H1 (cell line): ENCODE data around the gene SMARCE1. TPM values are rescaled to one million over a fixed set of nuclear protein-coding genes. Genes with fewer than 3 reads are reported as not detected.

Experiments used
- CTCF ChIA-PET: fragments of 300-600 bp; sonication (Branson Sonifier 250); formaldehyde crosslinking; loops from one replicate; lab custom pipeline; 2021; ENCODE audit not compliant: partially characterized antibody; lab: Charles Lee
- POLR2A ChIA-PET: fragments of 300-600 bp; sonication (Branson Sonifier 250); formaldehyde crosslinking; loops from one replicate; lab custom pipeline; 2021; ENCODE audit warnings: inconsistent platforms; ENCODE audit not compliant: partially characterized antibody; lab: Charles Lee
- DNase-seq, 2 experiments: peaks; one replicate each; pipeline versions ENCODE4 v3.0.0 to v3.0.0-alpha.2; 2010 to 2022; ENCODE audit warnings: low spot score in 2 of 2, low read depth in 1 of 2, mixed read lengths in 1 of 2
- FAIRE-seq: peaks from 2 replicates; lab custom pipeline; 2011; peaks lifted over from hg19 to GRCh38; lab: Jason Lieb, UNC
- H2AFZ ChIP-seq: 2 replicates; pipeline ENCODE4 v1.8.1; 2012; ENCODE audit warnings: low read length, inconsistent platforms
- H2AK5ac ChIP-seq: 2 replicates; pipeline ENCODE4 v1.6.1; 2013; ENCODE audit warnings: low read depth, low read length
- H2BK120ac ChIP-seq: replicated peaks from 2 replicates; pipeline ENCODE3; 2013; ENCODE audit warnings: low read depth, low read length, inconsistent platforms
- H2BK12ac ChIP-seq: 2 replicates; pipeline ENCODE4 v1.6.1; 2013; ENCODE audit warnings: low read depth, low read length
- H2BK15ac ChIP-seq: 2 replicates; pipeline ENCODE4 v1.6.1; 2013; ENCODE audit warnings: low read length
- H2BK20ac ChIP-seq: 2 replicates; pipeline ENCODE4 v1.6.1; 2013; ENCODE audit warnings: low read length
- H2BK5ac ChIP-seq: 2 replicates; pipeline ENCODE4 v1.6.1; 2013; ENCODE audit warnings: low read depth, low read length
- H3K14ac ChIP-seq: 2 replicates; pipeline ENCODE4 v1.6.1; 2013; ENCODE audit warnings: inconsistent platforms; ENCODE audit not compliant: insufficient read length
- H3K18ac ChIP-seq: 2 replicates; pipeline ENCODE4 v1.6.1; 2013; ENCODE audit warnings: low read length; ENCODE audit errors: extremely low read depth
- H3K23ac ChIP-seq: 2 replicates; pipeline ENCODE4 v1.6.1; 2013; ENCODE audit warnings: inconsistent platforms; ENCODE audit not compliant: insufficient read length
- H3K23me2 ChIP-seq: 2 replicates; pipeline ENCODE4 v1.6.1; 2013; ENCODE audit warnings: low read depth, low read length
- H3K27ac ChIP-seq: 2 replicates; pipeline ENCODE4 v1.6.1; 2011; ENCODE audit warnings: low read depth, low read length, inconsistent platforms
- H3K27me3 ChIP-seq, 4 experiments: replicated peaks in 1 of 4; 1 replicate in 1 of 4; 2 replicates in 3 of 4; pipeline versions ENCODE4 v1.6.1 to v1.8.1; 2011 to 2013; ENCODE audit warnings: low read length in 3 of 4, mild to moderate bottlenecking in 3 of 4, inconsistent platforms in 2 of 4, mixed read lengths in 2 of 4, moderate library complexity in 1 of 4; ENCODE audit not compliant: control insufficient read depth in 3 of 4, insufficient read depth in 3 of 4; ENCODE audit errors: extremely low read depth in 1 of 4
- H3K36me3 ChIP-seq, 4 experiments: 2 replicates each; pipeline versions ENCODE4 v1.6.1 to v1.8.1; 2011 to 2013; ENCODE audit warnings: mild to moderate bottlenecking in 4 of 4, low read length in 3 of 4, moderate library complexity in 2 of 4, control low read depth in 1 of 4, inconsistent platforms in 1 of 4; ENCODE audit not compliant: insufficient read depth in 4 of 4, control insufficient read depth in 2 of 4
- H3K4ac ChIP-seq: replicated peaks from 2 replicates; pipeline ENCODE3; 2013; ENCODE audit warnings: low read length, low read depth, mixed read lengths, inconsistent platforms; ENCODE audit not compliant: insufficient read length
- H3K4me1 ChIP-seq, 4 experiments: replicated peaks in 1 of 4; 1 replicate in 1 of 4; 2 replicates in 3 of 4; pipeline versions ENCODE4 v1.6.1 to v1.8.1; 2011 to 2013; ENCODE audit warnings: low read length in 3 of 4, inconsistent platforms in 2 of 4, mixed read lengths in 1 of 4; ENCODE audit not compliant: insufficient read depth in 4 of 4, control insufficient read depth in 3 of 4
- H3K4me2 ChIP-seq, 2 experiments: 2 replicates each; pipeline versions ENCODE4 v1.6.1 to v1.8.1; 2011 to 2013; ENCODE audit warnings: low read depth in 2 of 2, low read length in 2 of 2, control low read depth in 1 of 2, inconsistent platforms in 1 of 2, mild to moderate bottlenecking in 1 of 2; ENCODE audit not compliant: insufficient read depth in 1 of 2
- H3K4me3 ChIP-seq, 4 experiments: fragments of 200-600, 300-600 bp in 1 of 4; sonication (generic), shearing (Covaris generic), sonication (Bioruptor Twin) in 1 of 4; 2 replicates each; pipeline versions ENCODE4 v1.5.1 to v1.8.1; 2011 to 2016; ENCODE audit warnings: low read length in 4 of 4, low read depth in 3 of 4, control low read depth in 2 of 4, inconsistent platforms in 2 of 4, mild to moderate bottlenecking in 2 of 4, mixed read lengths in 1 of 4, moderate library complexity in 1 of 4; ENCODE audit not compliant: insufficient read depth in 2 of 4; ENCODE audit errors: extremely low read depth in 1 of 4
- H3K56ac ChIP-seq: replicated peaks from 2 replicates; pipeline ENCODE3; 2013; ENCODE audit warnings: low read depth, mild to moderate bottlenecking, mixed read lengths, low read length, inconsistent platforms; ENCODE audit not compliant: insufficient read length
- H3K79me1 ChIP-seq: 2 replicates; pipeline ENCODE4 v1.6.1; 2013; ENCODE audit warnings: low read depth, low read length, control low read depth
- H3K79me2 ChIP-seq, 2 experiments: 2 replicates each; pipeline versions ENCODE4 v1.6.1 to v1.8.1; 2012 to 2013; ENCODE audit warnings: low read length in 2 of 2, mild to moderate bottlenecking in 2 of 2, inconsistent platforms in 1 of 2; ENCODE audit not compliant: insufficient read depth in 2 of 2, control insufficient read depth in 1 of 2
- H3K9ac ChIP-seq, 4 experiments: replicated peaks in 1 of 4; 1 replicate in 1 of 4; 2 replicates in 3 of 4; pipeline versions ENCODE4 v1.6.1 to v1.8.1; 2011 to 2013; ENCODE audit warnings: low read depth in 3 of 4, low read length in 3 of 4, control low read depth in 2 of 4, mild to moderate bottlenecking in 2 of 4, moderate library complexity in 2 of 4, inconsistent platforms in 1 of 4; ENCODE audit errors: extremely low read depth in 1 of 4
- H3K9me3 ChIP-seq, 2 experiments: 2 replicates each; pipeline versions ENCODE4 v1.6.1 to v1.8.1; 2012 to 2013; ENCODE audit warnings: mild to moderate bottlenecking in 2 of 2, moderate library complexity in 2 of 2, control low read depth in 1 of 2, inconsistent platforms in 1 of 2, low read depth in 1 of 2, low read length in 1 of 2, mixed read lengths in 1 of 2; ENCODE audit not compliant: insufficient read depth in 2 of 2
- H4K20me1 ChIP-seq, 2 experiments: replicated peaks in 1 of 2; 2 replicates each; pipeline versions ENCODE3 to v1.8.1; 2011 to 2013; ENCODE audit warnings: inconsistent platforms in 2 of 2, low read length in 2 of 2, mild to moderate bottlenecking in 1 of 2; ENCODE audit not compliant: insufficient read depth in 2 of 2, control insufficient read depth in 1 of 2
- H4K5ac ChIP-seq: 2 replicates; pipeline ENCODE4 v1.6.1; 2013; ENCODE audit warnings: low read length, low read depth, mixed read lengths, inconsistent platforms; ENCODE audit not compliant: insufficient read length
- H4K8ac ChIP-seq: 2 replicates; pipeline ENCODE4 v1.8.0; 2013; ENCODE audit warnings: mild to moderate bottlenecking, moderate library complexity, low read length, inconsistent platforms; ENCODE audit not compliant: insufficient read depth; ENCODE audit errors: extremely low read depth
- H4K91ac ChIP-seq: replicated peaks from 2 replicates; pipeline ENCODE3; 2013; ENCODE audit warnings: low read length, mixed read lengths, inconsistent platforms; ENCODE audit not compliant: insufficient read length
- CBX5 ChIP-seq: fragments of 300-800, 300-1000 bp; sonication (generic); IDR thresholded peaks from 2 replicates; pipeline ENCODE4 v1.7.1; 2016; ENCODE audit warnings: antibody characterized with exemption, low read length, low read depth
- CHD2 ChIP-seq: IDR thresholded peaks from 2 replicates; pipeline ENCODE4 v1.6.1; 2012; ENCODE audit warnings: low read length, improper control_type of control experiment
- CREB1 ChIP-seq: IDR thresholded peaks from 2 replicates; pipeline ENCODE4 v1.6.1; 2012; ENCODE audit warnings: inconsistent platforms
- JUN ChIP-seq: IDR thresholded peaks from 2 replicates; pipeline ENCODE4 v1.6.1; 2011; ENCODE audit warnings: low read depth, mild to moderate bottlenecking, improper control_type of control experiment, low read length
- NANOG ChIP-seq: IDR thresholded peaks from 2 replicates; pipeline ENCODE4 v1.6.1; 2011; ENCODE audit warnings: low read length, low read depth, mild to moderate bottlenecking, inconsistent platforms; ENCODE audit not compliant: insufficient read depth, poor library complexity, severe bottlenecking
- WGBS, 2 experiments: shearing (Covaris generic) in 1 of 2; methylation state at CpG; one replicate each; pipeline versions ENCODE4 v1.1.6 to v1.1.7; 2013 to 2015; ENCODE audit warnings: low lambda C conversion rate in 2 of 2, mixed read lengths in 2 of 2, inconsistent platforms in 1 of 2, low coverage in 1 of 2, missing lambda C conversion rate in 1 of 2; ENCODE audit not compliant: insufficient replicate concordance in 2 of 2, insufficient coverage in 1 of 2, insufficient read length in 1 of 2; ENCODE audit errors: extremely low coverage in 1 of 2, missing lambda C conversion rate in 1 of 2; 5-methylcytosine and 5-hydroxymethylcytosine counted together
- polyA plus RNA-seq, 7 experiments: library from polyadenylated mRNA; depleted of rRNA in 3 of 7; stranded (reverse) in 5 of 7; unstranded in 2 of 7; fragments of >200 nt in 5 of 7; fragments of 200-250 nt in 2 of 7; gene quantifications; 1 replicate in 5 of 7; 2 replicates in 1 of 7; 4 replicates in 1 of 7; pipeline versions ENCODE4 v1.2.1 to v1.2.3, GENCODE V29; 2011 to 2013; ENCODE audit warnings: missing spikeins in 2 of 7, mixed read lengths in 2 of 7
- total RNA-seq: library from RNA; stranded (reverse); fragmentation: NEBNext Ultra II Directional; extraction: Animal tissue kit (Norgen Biotek cat#: 25700); gene quantifications from 2 replicates; pipeline ENCODE4 v1.2.1, GENCODE V29; 2021
- TF ChIP-seq, protein P1 (sequence below): IDR thresholded peaks from 2 replicates; pipeline ENCODE4 v1.6.1; 2012; ENCODE audit warnings: inconsistent platforms
- TF ChIP-seq, protein P2 (sequence below): IDR thresholded peaks from 2 replicates; pipeline ENCODE4 v1.6.1; 2011; ENCODE audit warnings: low read length, improper control_type of control experiment

SMARCE1 gene
- total and polyA plus RNA-seq, 2 of the 8 experiments (the other 6 are each of a cell fraction or from before 2014, with no cell fraction given) = 30.7 to 131 TPM

DNA sequence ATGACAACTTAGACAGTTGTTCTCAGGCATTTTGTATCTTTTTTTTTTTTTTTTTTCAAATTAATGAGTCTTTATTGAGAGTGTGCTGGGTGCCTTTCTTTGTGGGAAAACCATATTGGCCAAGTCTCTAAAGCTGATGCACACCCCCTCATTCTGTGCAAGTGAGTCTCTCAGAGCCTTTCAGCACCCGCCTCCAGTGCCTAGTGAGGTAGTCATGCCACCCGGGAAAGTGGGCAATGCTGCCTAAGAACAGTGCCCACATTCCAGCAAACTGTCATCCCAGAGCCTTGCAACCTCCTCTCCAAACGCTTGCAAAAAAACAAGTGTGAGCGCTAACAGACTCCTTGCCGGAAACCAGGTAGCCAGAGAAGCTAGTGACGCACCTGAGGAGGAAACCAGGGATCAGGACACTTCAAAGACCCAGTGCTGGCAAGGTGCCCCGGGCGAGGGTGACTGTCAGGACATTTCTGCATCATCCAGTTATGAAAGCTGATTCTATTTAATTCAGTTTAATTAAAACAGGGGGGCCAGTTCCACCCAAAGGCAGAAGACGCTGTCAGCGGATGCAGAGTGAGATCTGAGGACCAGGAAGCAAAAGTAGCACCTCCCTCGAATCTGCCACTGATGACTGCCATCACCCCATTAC, 34.9 kb downstream of the SMARCE1 start:
- Histone ChIP-seq H3K4me1 (peaks cover 0 to 4% (median 2%) of the 10 kb centered on the region in 4 experiments; a peak in 5 of 7 replicates), H3K9ac (no peak overlapping the region), H2AFZ (no peak overlapping the region), H3K14ac (no peak overlapping the region), H3K79me1 (no peaks in the 10 kb centered on the region), H3K23me2 (no peaks in the 10 kb centered on the region; the same call in 1 of the 2 replicates), H3K23ac (no peak overlapping the region), H3K4me2 (no peak overlapping the region), H4K8ac (no peak overlapping the region), H2BK20ac (no peak overlapping the region), H3K27me3 (no peaks in the 10 kb centered on the region), H3K56ac (no peak overlapping the region), H3K4ac (no peak overlapping the region), H3K9me3 (no peaks in the 10 kb centered on the region), H4K5ac (no peak overlapping the region), H2BK5ac (no peak overlapping the region), H3K36me3 (no peaks in the 10 kb centered on the region), H3K79me2 (no peaks in the 10 kb centered on the region), H3K18ac (no peak overlapping the region), H2BK12ac (no peak overlapping the region), H4K20me1 (no peaks in the 10 kb centered on the region), H2BK15ac (no peak overlapping the region), H3K27ac (no peak overlapping the region), H3K4me3 (no peak overlapping the region), H2AK5ac (no peak overlapping the region), H2BK120ac (no peak overlapping the region), H4K91ac (no peak overlapping the region)
- DNase-seq = no peak
- FAIRE-seq = no peak
- ChIA-PET POLR2A (no interaction called here), CTCF (interaction anchor here (1.6 kb wide), 1 partner anchor 8 kb away, joined by 4 read pairs; no protein-coding TSS in a partner anchor)
- WGBS, 2 experiments = 94% methylated on average over 11 of the region's 11 CpGs; no CpG with 5 or more reads in 1 of the 2 experiments
- TF ChIP-seq, protein P1, sequence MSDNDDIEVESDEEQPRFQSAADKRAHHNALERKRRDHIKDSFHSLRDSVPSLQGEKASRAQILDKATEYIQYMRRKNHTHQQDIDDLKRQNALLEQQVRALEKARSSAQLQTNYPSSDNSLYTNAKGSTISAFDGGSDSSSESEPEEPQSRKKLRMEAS = no peak
- TF ChIP-seq JUN = no peak
- TF ChIP-seq, protein P2, sequence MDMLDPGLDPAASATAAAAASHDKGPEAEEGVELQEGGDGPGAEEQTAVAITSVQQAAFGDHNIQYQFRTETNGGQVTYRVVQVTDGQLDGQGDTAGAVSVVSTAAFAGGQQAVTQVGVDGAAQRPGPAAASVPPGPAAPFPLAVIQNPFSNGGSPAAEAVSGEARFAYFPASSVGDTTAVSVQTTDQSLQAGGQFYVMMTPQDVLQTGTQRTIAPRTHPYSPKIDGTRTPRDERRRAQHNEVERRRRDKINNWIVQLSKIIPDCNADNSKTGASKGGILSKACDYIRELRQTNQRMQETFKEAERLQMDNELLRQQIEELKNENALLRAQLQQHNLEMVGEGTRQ = no peak
- no peak for TF ChIP-seq NANOG
- no peak for TF ChIP-seq CHD2
- TF ChIP-seq CREB1 = no peak
- no peak for TF ChIP-seq CBX5
